ENCODE data around the gene DPM1.
A peak's percentile ranks its signal among the peaks of the same experiment; 100 is the strongest.

Gene DPM1

DNA sequence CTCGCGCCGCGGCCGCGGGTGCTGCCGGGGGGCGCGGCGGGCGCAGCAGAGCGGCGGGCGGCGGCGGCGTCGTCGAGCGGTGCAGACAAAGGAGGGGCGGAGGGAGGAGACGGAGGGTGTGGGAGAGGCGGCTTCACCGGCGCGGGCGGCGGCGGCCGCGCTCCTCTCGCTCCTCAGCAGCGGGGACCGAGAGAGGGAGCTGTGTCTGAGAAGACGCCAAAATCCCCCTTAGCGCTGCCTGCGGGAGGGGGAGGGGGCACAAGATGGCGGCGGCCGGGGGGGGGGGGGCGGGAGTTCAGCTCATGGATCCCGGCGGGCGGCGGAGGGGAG lies 27.4 kb downstream of the DPM1 start:
- H3K4me3 ChIP-seq (ENCODE audit: low read depth, low read length) = peak overlapping the region; percentile 61
- TF ChIP-seq POLR2A (IDR thresholded peaks at IDR 0.05; ENCODE audit: extremely low read depth, insufficient read length) (no peak), MYC (IDR thresholded peaks at IDR 0.05; ENCODE audit: low read depth, low read length) (no peak)
- TF ChIP-seq, protein P1, sequence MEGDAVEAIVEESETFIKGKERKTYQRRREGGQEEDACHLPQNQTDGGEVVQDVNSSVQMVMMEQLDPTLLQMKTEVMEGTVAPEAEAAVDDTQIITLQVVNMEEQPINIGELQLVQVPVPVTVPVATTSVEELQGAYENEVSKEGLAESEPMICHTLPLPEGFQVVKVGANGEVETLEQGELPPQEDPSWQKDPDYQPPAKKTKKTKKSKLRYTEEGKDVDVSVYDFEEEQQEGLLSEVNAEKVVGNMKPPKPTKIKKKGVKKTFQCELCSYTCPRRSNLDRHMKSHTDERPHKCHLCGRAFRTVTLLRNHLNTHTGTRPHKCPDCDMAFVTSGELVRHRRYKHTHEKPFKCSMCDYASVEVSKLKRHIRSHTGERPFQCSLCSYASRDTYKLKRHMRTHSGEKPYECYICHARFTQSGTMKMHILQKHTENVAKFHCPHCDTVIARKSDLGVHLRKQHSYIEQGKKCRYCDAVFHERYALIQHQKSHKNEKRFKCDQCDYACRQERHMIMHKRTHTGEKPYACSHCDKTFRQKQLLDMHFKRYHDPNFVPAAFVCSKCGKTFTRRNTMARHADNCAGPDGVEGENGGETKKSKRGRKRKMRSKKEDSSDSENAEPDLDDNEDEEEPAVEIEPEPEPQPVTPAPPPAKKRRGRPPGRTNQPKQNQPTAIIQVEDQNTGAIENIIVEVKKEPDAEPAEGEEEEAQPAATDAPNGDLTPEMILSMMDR (IDR thresholded peaks at IDR 0.05; ENCODE audit: low read depth, low read length) = no peak
- TF ChIP-seq, protein P2, sequence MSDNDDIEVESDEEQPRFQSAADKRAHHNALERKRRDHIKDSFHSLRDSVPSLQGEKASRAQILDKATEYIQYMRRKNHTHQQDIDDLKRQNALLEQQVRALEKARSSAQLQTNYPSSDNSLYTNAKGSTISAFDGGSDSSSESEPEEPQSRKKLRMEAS (IDR thresholded peaks at IDR 0.05; ENCODE audit: low read depth, low read length) = no peak
- no peak for DNase-seq (ENCODE audit: low read depth)

DNA sequence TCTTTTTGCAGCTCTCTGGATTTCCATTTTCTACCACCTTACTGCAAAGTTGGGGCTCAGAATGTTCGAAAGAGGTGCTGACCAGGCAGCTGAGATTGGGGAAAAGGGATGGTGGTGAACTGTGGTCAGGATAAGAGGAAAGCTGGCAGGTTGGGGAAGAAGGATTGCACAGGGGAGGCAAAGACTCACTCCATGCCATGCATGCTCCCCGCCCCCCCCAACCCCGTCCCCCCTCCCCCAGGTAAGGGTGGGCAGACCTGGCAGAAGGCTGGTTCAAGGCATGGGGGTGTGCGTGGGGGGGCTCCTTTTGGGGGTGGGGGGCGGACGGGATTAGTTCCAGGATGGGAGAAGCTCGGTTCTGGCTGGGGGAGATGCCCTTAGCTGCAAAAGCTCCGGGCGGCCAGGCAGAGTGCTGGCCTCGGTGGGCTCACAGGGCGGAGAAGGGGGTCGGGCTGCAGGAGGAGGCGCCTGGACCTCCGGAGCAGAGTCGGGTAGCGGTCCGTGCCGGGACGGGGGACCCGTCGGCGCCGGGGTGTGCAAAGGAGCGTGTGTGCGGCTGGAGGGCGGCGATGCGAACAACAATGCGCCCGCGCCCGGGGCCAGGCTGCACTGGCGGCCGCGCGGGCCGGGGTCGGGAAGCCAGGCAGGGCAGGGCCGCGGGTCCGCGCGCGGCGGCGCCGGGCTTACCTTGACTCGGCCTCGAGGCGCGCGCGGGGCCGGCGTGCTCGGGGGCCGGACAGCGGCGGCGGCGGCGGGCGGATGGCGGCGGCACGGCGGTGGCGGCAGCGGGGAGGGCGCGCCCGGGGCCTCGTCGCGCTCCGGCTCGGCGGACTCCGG lies 28.0 kb downstream of the DPM1 start:
- peak overlapping the region; percentile 93 for H3K4me3 ChIP-seq (ENCODE audit: low read depth, low read length)
- DNase-seq (ENCODE audit: low read depth) = peak; percentile 45
- TF ChIP-seq, protein P2 (IDR thresholded peaks at IDR 0.05; ENCODE audit: low read depth, low read length) = no peak
- TF ChIP-seq MYC (IDR thresholded peaks at IDR 0.05; ENCODE audit: low read depth, low read length) = no peak
- TF ChIP-seq POLR2A (IDR thresholded peaks at IDR 0.05; ENCODE audit: extremely low read depth, insufficient read length) = no peak
- TF ChIP-seq, protein P1 (IDR thresholded peaks at IDR 0.05; ENCODE audit: low read depth, low read length) = no peak

DNA sequence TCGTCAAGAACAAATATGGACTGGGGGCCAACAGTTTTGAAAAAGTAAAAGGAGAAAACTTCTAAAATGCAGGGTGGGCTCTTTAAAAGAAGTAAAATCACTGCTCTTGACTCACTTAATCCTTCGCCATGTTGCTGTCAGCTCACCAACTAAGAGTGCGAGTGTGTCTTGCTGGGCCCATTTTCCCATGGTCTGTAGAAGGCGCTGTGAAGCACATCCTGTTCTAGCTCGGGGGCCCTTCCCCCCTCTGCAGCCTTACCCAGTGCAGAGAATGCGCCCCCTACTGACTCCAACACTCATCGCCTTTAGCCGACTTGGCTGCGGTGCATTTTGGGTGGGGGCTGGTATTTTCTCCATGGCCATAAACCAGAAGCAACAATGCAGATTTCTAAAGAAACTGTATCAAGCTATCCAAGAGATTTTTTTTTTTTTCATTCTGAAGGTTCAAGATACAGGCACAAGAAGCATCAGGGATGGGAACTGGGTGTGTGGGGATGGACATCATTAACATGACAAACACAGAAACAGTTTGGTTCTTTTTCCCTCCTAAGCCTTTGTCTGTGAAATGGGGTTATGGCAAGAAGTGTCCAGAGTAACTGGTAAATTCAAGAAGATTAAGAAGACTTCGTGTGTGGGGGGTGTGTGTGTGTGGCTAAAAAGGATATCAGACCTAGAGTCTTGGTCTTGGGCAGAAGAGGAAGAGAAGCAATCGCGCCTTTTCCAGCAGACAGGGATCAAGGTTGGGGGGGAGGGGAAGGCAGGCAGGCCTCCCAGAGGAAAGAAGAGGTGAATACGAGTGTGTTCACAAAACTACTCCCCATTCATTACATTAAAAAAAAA lies 28.8 kb downstream of the DPM1 start:
- H3K4me3 ChIP-seq (ENCODE audit: low read depth, low read length) = peak overlapping the region; percentile 93
- TF ChIP-seq MYC (IDR thresholded peaks at IDR 0.05; ENCODE audit: low read depth, low read length) (peak; percentile 89), POLR2A (IDR thresholded peaks at IDR 0.05; ENCODE audit: extremely low read depth, insufficient read length) (peak; percentile 14)
- TF ChIP-seq, protein P2 (IDR thresholded peaks at IDR 0.05; ENCODE audit: low read depth, low read length) = peak; percentile 81
- TF ChIP-seq, protein P1 (IDR thresholded peaks at IDR 0.05; ENCODE audit: low read depth, low read length) = peak; percentile 98
- DNase-seq (ENCODE audit: low read depth) = peak; percentile 97

DNA sequence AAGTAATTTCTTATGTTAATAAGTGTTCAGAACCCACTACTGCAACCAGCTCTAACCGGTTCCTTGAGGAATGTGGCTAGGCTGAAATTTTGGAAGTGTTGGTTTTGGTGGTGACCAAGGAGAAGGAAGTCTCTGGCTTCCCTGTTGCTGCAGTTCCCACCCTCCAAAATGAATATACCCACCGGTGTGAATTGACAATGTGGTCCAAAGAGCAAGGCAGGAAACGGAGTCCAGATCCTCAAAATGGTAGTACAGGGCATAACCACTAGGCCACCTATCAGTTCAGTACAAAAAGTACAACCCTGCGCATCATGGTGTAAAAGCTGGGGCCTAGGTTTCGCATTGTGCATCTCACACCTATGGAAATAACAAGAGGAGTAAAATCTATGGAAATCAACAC lies 29.9 kb downstream of the DPM1 start:
- peak; percentile 38 for DNase-seq (ENCODE audit: low read depth)
- H3K4me3 ChIP-seq (ENCODE audit: low read depth, low read length) = peak overlapping the region; percentile 93
- TF ChIP-seq, protein P2 (IDR thresholded peaks at IDR 0.05; ENCODE audit: low read depth, low read length) = no peak
- TF ChIP-seq, protein P1 (IDR thresholded peaks at IDR 0.05; ENCODE audit: low read depth, low read length) = peak; percentile 14
- no peak for TF ChIP-seq POLR2A (IDR thresholded peaks at IDR 0.05; ENCODE audit: extremely low read depth, insufficient read length)
- no peak for TF ChIP-seq MYC (IDR thresholded peaks at IDR 0.05; ENCODE audit: low read depth, low read length)

DNA sequence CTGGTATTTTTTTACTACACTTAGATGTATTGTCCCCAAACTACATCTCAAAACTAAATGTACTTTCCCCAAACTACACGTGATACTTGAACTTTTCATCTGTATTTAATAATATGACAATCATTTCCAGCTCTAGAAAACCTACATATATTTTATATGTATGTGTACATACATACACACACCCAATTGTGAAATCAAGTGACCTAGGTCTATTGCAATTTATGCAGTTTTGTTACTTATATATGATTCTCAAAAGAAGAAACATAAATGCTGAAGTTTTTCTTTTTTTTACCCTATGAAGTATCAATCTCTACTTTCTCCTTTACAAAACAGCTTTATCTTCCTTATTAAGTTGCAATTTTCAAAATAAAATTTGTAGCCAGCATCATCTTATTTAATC lies 31.8 kb downstream of the DPM1 start:
- no peak for DNase-seq (ENCODE audit: low read depth)
- TF ChIP-seq MYC (IDR thresholded peaks at IDR 0.05; ENCODE audit: low read depth, low read length) (no peak), POLR2A (IDR thresholded peaks at IDR 0.05; ENCODE audit: extremely low read depth, insufficient read length) (no peak)
- TF ChIP-seq, protein P2 (IDR thresholded peaks at IDR 0.05; ENCODE audit: low read depth, low read length) = no peak
- TF ChIP-seq, protein P1 (IDR thresholded peaks at IDR 0.05; ENCODE audit: low read depth, low read length) = no peak
- peak overlapping the region; percentile 93 for H3K4me3 ChIP-seq (ENCODE audit: low read depth, low read length)
